Stimulated activated CD8-positive, alpha-beta memory T cell treated with anti-CD3 and anti-CD28 coated beads, Interleukin-4, amount 100 ng/mL, for 24 hours (primary cell): ENCODE measurements around the gene SLC35C1.
"Not testable (repeated sequence)": the region's sequence is repeated elsewhere in the genome, so short reads cannot be mapped to it uniquely, and the experiment has no call there.

Experiments used
- DNase-seq: peaks from one replicate; pipeline ENCODE4 v3.0.0-alpha.2; 2020; ENCODE audit warnings: low read depth

Gene SLC35C1

DNA sequence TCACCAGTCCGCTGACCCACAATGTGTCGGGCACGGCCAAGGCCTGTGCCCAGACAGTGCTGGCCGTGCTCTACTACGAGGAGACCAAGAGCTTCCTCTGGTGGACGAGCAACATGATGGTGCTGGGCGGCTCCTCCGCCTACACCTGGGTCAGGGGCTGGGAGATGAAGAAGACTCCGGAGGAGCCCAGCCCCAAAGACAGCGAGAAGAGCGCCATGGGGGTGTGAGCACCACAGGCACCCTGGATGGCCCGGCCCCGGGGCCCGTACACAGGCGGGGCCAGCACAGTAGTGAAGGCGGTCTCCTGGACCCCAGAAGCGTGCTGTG, 6.1 kb downstream of the SLC35C1 start:
- no peak for DNase-seq

DNA sequence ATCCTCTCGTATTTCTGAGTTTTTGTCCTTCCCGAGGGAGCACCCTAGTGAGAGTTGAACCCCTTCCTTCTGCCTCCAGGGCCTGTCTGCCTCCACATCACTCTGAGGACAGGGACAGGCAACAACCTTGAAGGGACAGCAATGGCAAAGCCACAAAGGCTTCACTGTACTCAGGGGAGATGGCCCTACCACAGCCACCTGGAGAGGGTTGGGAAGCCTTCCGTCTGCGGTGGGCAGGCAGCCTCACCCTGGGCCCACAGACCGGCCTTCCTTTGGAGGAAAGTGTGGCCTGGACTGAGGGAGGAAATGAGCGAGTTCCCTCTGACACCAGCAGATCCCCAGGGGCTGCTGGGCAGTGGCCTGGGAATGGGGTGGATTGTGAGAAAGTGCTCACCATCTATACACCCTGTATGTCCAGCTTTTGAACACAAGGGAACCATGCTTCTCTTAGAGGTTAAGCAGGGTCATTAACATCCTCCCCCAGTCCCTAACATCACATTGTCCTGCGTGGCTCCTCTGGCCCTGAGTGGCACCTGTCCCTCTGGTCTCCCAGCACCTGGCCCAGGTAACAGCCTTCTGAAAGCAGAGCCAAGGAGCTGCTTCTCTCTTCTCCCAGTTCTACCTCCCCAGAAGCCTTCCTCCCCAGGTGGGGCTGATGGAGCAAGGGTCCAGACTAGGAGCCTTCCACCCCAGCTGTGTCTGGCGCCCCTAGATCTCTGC, 6.8 kb downstream of the SLC35C1 start:
- DNase-seq, result no peak

- DNase-seq, result no peak
Measured at GRCh38 chr11:45812581-45813548, 7.9 kb downstream of the SLC35C1 start.

DNA sequence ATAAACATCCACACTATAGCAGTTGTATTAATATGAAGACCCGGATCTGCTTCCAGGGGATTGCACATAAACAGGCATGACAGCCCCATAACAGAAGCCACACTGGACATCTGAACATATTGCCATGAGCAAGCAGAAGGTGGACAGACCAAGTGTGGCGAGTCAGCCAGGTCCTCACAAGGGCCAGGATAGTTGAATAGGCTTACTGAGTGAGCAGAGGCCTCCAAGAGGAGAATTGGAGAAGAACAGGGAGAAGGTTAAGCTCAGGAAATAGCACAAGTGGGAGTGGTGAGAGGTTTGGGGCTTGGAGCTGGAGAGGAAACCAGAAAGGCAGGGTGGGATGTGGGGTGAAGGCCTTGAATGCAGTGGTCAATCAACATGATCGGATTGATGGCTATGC, 10.8 kb downstream of the SLC35C1 start:
- DNase-seq, result no peak

GRCh38 chr11:45816614-45817013, 11.7 kb downstream of the SLC35C1 start:
- no peak for DNase-seq

GRCh38 chr11:45817191-45817590, 12.2 kb downstream of the SLC35C1 start:
- DNase-seq, result no peak

- no peak for DNase-seq
Measured at GRCh38 chr11:45818961-45819605, 14.1 kb downstream of the SLC35C1 start.

DNA sequence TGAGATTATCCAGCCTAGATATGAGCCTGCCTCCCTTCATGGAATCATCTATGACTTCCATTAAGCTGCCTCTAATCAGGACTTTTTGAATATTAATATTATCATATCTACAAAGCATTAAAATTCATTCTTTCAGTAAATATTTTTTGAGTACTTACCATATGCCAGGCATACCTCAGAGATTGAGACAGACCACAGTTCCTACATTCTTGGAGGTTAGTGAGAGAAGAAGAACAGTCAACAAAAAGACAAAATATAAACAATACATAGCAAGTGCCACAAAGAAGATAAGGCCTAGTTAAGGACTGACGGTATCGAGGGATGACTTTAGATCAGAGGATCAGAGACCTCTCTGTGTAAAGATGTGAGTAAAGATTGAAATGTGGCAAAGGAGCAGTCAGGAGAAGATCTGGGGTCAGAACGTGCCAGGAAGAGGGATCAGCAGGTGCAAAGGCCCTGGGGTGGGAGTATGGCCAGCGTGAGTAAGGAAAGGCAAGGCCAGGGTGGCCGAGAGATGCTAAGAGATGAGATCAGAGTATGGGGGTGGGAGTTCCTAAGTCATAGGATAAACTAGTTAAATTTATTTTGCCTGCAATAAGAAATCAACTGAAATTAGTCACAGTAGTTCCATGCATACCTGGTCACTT, 15.4 kb downstream of the SLC35C1 start:
- no peak for DNase-seq

DNA sequence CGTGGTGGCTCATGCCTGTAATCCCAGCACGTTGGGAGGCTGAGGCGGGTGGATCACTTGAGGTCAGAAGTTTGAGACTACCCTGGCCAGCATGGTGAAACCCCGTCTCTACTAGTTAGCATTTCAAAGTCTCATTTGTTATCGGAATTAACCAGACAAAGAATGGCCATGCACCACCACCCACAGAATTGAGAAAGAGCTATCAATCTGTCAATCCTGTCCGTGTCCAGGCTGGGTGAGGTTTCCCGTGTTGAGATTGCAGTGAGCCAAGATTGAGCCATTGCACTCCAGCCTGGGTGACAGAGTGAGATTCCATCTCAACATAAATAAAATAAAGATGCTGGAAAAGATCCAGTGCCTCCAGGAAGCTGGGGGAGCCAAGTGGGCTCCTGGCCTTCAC, 21.5 kb downstream of the SLC35C1 start:
- not testable (repeated sequence) for DNase-seq

DNA sequence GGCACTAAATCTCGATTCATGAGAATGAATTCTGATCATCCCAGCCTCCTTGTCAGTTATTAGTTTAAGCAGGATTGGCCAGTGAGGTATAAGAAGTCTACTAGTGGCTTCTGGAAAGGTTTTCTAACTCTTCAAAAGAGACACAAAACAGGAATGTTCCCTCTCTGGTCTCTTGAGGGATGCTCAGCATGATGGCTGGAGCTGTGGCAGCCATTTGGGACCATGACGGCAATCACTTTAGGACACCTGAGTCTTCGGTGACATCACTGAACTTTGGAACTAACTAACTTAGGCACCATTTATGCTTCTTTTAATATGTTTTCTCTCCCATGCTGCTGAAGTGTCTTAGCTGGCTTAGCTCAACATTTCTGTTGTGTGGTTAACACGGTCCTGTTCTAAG, 22.2 kb downstream of the SLC35C1 start:
- no peak for DNase-seq

GRCh38 chr11:45828996-45829395, 24.0 kb downstream of the SLC35C1 start:
- DNase-seq, result no peak

DNA sequence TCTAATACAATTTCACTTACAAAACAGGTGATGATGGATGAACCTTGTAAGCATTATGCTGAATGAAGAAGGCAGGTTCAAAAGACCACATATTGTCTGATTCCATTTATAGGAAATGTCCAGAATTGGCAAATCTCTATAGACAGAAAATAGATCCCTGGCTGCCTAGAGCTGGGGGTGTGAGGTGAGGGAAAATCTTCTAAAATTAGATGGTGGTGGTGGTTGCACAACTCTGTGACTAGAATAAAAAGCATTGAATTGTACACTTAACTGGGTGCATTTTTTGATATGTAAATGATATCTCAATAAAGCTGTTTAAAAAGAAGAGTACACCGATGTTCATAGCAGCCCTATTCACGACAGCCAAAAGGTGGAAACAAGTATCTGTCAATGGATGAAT, 25.6 kb downstream of the SLC35C1 start:
- no peak for DNase-seq

DNA sequence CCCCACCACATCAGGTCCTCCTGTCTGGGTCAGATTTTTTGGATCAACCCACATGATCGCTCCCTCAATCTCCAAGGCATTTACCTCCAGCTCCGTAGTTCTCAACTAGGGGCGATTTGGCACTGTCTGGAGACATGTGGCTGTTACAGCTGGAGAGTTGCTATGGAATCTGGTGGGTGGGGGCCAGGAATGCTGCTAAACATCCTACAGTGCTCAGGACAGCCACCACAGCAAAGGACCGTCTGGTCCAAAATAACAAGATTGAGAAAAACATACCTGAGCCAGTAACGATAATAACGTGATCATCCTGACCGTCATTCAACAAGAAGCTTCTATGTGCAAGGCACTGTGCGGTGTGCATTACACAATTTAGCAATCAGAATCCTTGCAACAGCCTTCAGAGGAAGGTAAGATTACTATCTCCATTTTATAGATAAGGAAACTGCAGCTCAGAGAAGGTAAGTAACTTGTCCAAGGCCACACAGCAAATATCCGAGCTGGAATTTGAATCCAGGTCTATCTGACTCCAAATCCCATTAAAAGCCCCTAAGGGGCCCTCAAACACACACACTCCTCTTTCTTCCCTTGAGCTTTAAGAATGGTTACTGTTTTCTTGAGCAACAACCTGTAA, 28.0 kb downstream of the SLC35C1 start:
- DNase-seq, result no peak

DNA sequence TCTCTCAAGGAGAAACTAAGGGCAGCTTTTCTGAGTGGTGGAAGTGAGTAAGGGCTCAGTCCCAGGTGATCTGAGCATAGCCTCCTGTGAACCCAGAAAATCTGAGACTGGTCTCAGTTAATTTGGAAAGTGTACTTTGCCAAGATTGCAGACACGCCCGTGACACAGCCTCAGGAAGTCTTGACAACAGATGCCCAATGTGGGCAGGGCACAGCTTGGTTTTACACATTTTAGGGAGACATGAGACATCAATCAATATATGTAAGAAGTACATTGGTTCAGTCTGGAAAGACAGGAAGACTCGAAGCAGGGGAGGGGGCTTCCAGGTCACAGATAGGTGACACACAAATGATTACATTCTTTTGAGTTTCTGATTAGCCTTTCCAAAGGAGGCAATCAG, 28.8 kb downstream of the SLC35C1 start:
- no peak for DNase-seq

GRCh38 chr11:45834298-45834756, 29.4 kb downstream of the SLC35C1 start:
- no peak for DNase-seq

GRCh38 chr11:45839204-45839603, 34.3 kb downstream of the SLC35C1 start:
- no peak for DNase-seq

- not testable (repeated sequence) for DNase-seq
Measured at GRCh38 chr11:45840251-45840650, 35.3 kb downstream of the SLC35C1 start.

DNA sequence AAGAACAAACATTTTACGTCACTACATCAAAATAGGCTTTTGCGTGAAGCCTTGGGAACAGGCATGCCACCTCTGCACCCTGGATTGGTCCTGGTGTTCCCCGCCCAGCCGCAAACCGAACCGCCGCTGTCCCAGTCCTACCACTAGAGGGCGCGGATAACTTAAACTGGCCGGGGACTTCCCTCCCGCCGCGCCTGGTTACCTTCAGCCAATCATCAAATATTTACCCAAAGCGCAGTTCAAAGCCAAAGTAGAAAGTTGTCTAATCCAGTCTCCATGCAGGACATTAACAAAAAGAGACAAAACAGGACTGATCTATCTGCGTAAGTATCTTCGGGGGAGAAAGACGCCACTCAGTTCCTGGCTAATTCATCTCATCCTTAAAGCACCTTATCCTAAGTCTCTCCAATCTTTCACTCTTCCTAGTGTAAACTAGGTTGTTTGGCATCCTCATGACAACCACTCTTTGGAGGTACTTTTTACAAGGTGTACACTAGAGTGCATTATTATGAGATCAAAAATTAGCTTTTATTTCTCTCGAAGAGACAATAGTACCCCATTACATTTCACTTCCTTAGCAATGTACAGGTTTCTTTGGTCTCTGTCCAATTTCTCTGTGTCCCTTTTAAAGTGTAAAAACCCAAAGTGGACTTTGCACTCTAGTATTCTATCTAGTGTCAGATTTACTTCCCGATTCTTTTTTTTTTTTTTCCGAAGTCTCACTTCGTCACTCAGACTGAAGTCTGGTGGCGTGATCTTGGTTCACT, 38.4 kb downstream of the SLC35C1 start:
- peak; percentile 75 for DNase-seq

- DNase-seq, result no peak
Measured at GRCh38 chr11:45844822-45845578, 40.1 kb downstream of the SLC35C1 start.

GRCh38 chr11:45846174-45846675, 41.3 kb downstream of the SLC35C1 start:
- DNase-seq, result no peak
